NB4 (cell line): ENCODE results near the gene ATG3.

Source experiments
- MYC ChIP-seq: IDR thresholded peaks from 2 replicates; pipeline ENCODE4 v1.6.1; 2011; ENCODE audit warnings: low read depth, low read length
- POLR2A ChIP-seq: IDR thresholded peaks from 2 replicates; pipeline ENCODE4 v1.6.1; 2011; ENCODE audit warnings: mild to moderate bottlenecking; ENCODE audit not compliant: insufficient read length; ENCODE audit errors: extremely low read depth
- TF ChIP-seq, protein P1 (sequence below): IDR thresholded peaks from 2 replicates; pipeline ENCODE4 v1.6.1; 2011; ENCODE audit warnings: low read depth, low read length

DNA sequence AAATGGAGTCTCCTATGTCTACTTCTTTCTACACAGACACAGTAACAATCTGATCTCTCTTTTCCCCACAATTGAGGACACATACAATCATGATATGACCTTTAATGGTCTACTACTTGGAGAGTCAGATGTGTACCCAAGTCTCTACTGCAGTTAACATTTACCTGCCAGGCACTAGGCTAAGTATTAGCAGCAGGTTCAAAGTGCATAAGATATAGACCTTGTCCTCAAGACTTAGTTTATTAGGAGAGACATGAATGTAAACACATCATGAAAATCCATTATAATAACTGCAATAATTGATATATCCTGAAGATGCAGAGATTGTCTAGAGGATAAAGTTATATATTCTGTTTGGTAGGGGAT, 3.2 kb upstream of the ATG3 start:
- TF ChIP-seq POLR2A: no peak
- TF ChIP-seq MYC: no peak
- TF ChIP-seq, protein P1, sequence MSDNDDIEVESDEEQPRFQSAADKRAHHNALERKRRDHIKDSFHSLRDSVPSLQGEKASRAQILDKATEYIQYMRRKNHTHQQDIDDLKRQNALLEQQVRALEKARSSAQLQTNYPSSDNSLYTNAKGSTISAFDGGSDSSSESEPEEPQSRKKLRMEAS: no peak
